Central memory CD4-positive, alpha-beta T cell (primary cell): ENCODE results near the gene TEX55.
"Not testable (repeated sequence)": the region's sequence is repeated elsewhere in the genome, so short reads cannot be mapped to it uniquely, and the experiment has no call there.

Source experiments
- DNase-seq: peaks from one replicate; pipeline ENCODE4 v3.0.0; 2022

Gene TEX55

GRCh38 chr3:119160815-119161214 is 14.8 kb downstream of the TEX55 start:
- DNase-seq = no peak

GRCh38 chr3:119161240-119161639 is 15.3 kb downstream of the TEX55 start:
- DNase-seq = no peak

GRCh38 chr3:119164745-119165144 is 18.8 kb downstream of the TEX55 start:
- not testable (repeated sequence) for DNase-seq

GRCh38 chr3:119170821-119171220 is 24.9 kb downstream of the TEX55 start:
- no peak for DNase-seq

- no peak for DNase-seq
Measured at GRCh38 chr3:119173325-119173724, 27.4 kb downstream of the TEX55 start, which contains the start of gene UPK1B. Gene UPK1B (plus strand): TSS chr3:119173598. CDS start chr3:119186742, 13,144 bp downstream.

- DNase-seq = no peak
Measured at GRCh38 chr3:119175872-119176756, 30.1 kb downstream of the TEX55 start.

- DNase-seq = no peak
Measured at GRCh38 chr3:119176778-119177177, 30.8 kb downstream of the TEX55 start.

GRCh38 chr3:119177321-119177720 is 31.4 kb downstream of the TEX55 start:
- no peak for DNase-seq

GRCh38 chr3:119181765-119182164 is 35.8 kb downstream of the TEX55 start:
- no peak for DNase-seq

GRCh38 chr3:119184111-119184510 is 38.1 kb downstream of the TEX55 start:
- no peak for DNase-seq

GRCh38 chr3:119184796-119185570 is 39.0 kb downstream of the TEX55 start:
- DNase-seq = no peak

- DNase-seq = no peak
Measured at GRCh38 chr3:119187266-119187665, 41.3 kb downstream of the TEX55 start.

GRCh38 chr3:119191800-119192199 is 45.8 kb downstream of the TEX55 start:
- no peak for DNase-seq

GRCh38 chr3:119194237-119195150 is 48.5 kb downstream of the TEX55 start:
- DNase-seq = no peak

- DNase-seq = no peak
Measured at GRCh38 chr3:119195151-119195476, 49.1 kb downstream of the TEX55 start.

- DNase-seq = no peak
Measured at GRCh38 chr3:119195911-119196310, 49.9 kb downstream of the TEX55 start.
